Daoy (cell line): Measurements from ENCODE around the gene PRRC1. TPM values are rescaled to one million over a fixed set of nuclear protein-coding genes. Genes with fewer than 3 reads are reported as not detected.

Source experiments
- DNase-seq: peaks from one replicate; pipeline ENCODE4 v3.0.0-alpha.2; 2015; ENCODE audit warnings: low read depth
- total RNA-seq: library from RNA; depleted of rRNA; stranded (reverse); fragments of >200 nt; shearing (Covaris generic); gene quantifications from 2 replicates; pipeline ENCODE4 v1.2.3, GENCODE V29; 2014

Gene PRRC1
- total RNA-seq, 1 experiment from 2014 or later: 31.8 TPM

- DNase-seq: no peak
Measured at GRCh38 chr5:127580731-127581130, 63.3 kb downstream of the PRRC1 start.

- no peak for DNase-seq
Measured at GRCh38 chr5:127581450-127581849, 64.0 kb downstream of the PRRC1 start.

- DNase-seq: no peak
Measured at GRCh38 chr5:127582773-127583370, 65.4 kb downstream of the PRRC1 start.

GRCh38 chr5:127583866-127584265, 66.4 kb downstream of the PRRC1 start:
- DNase-seq: no peak

GRCh38 chr5:127585661-127586060, 68.2 kb downstream of the PRRC1 start:
- no peak for DNase-seq

GRCh38 chr5:127586066-127586770, 68.8 kb downstream of the PRRC1 start:
- no peak for DNase-seq

- no peak for DNase-seq
Measured at GRCh38 chr5:127586811-127587210, 69.4 kb downstream of the PRRC1 start.

GRCh38 chr5:127587246-127587917, 69.9 kb downstream of the PRRC1 start:
- DNase-seq: no peak

- no peak for DNase-seq
Measured at GRCh38 chr5:127588368-127588767, 70.9 kb downstream of the PRRC1 start.

- no peak for DNase-seq
Measured at GRCh38 chr5:127589309-127590030, 72.0 kb downstream of the PRRC1 start.

GRCh38 chr5:127590156-127590722, 72.8 kb downstream of the PRRC1 start:
- DNase-seq: no peak

- DNase-seq: no peak
Measured at GRCh38 chr5:127595484-127596368, 78.3 kb downstream of the PRRC1 start.

- DNase-seq: no peak
Measured at GRCh38 chr5:127596501-127596900, 79.1 kb downstream of the PRRC1 start.

- DNase-seq: no peak
Measured at GRCh38 chr5:127599320-127599719, 81.9 kb downstream of the PRRC1 start.

GRCh38 chr5:127599847-127600246, 82.4 kb downstream of the PRRC1 start:
- no peak for DNase-seq

GRCh38 chr5:127601111-127601510, 83.7 kb downstream of the PRRC1 start:
- no peak for DNase-seq

GRCh38 chr5:127601601-127602000, 84.2 kb downstream of the PRRC1 start:
- DNase-seq: no peak

- no peak for DNase-seq
Measured at GRCh38 chr5:127602481-127602880, 85.0 kb downstream of the PRRC1 start.

GRCh38 chr5:127602896-127603844, 85.7 kb downstream of the PRRC1 start:
- no peak for DNase-seq
